Measurements from ENCODE around the gene MTF1.

The MTF1 gene

DNA sequence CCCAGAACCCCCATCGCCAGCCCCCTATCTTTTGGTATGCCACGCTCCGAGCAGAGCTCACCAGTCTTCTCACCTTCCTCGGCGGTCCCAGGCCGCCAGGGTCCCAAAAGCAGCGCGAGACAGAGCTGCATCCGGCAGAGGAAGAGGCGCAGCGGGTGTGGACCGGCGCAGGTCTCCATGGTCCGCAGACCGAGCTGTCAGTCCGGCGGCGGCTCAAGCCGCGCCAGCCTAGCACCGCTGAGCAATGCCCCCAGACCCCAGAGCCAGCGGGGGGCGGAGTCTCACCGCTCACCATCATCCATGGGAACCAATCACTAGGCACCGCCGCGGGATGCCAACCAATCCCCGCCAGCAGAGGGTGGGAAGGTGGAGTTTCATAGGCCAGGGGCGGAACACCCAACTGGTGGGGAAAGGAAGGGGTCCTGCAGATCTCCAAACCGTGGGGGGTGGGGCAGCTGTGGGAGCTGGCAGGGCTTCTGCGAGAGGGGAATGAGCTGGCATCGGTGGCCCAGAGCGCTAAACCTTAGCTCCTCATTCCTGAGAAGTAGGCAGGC lies 94.4 kb downstream of the MTF1 start, which contains the start of gene EPHA10:
EPHA10 (minus strand) TSS at position 233 of the 554 bp plus-strand sequence; CDS start at position 179, 54 bp downstream.
- Mint-ChIP-seq H3K4me3 (peak within 1 kb of the TSS; percentile 48), H3K27me3 (peaks cover 76% of the 10 kb centered on the region), H3K36me3 (ENCODE audit: low read depth) (no peaks in the 10 kb centered on the region), H3K27ac (no peak within 1 kb of the TSS), H3K9me3 (no peaks in the 10 kb centered on the region), H3K4me1 (ENCODE audit: low read depth) (peaks cover 8% of the 10 kb centered on the region)

GRCh38 chr1:37764414-37764825 lies 95.0 kb downstream of the MTF1 start:
- Mint-ChIP-seq H3K9me3 (no peaks in the 10 kb centered on the region), H3K4me3 (no peak overlapping the region), H3K4me1 (ENCODE audit: low read depth) (peaks cover 8% of the 10 kb centered on the region), H3K36me3 (ENCODE audit: low read depth) (no peaks in the 10 kb centered on the region), H3K27me3 (peaks cover 74% of the 10 kb centered on the region), H3K27ac (no peak overlapping the region)

DNA sequence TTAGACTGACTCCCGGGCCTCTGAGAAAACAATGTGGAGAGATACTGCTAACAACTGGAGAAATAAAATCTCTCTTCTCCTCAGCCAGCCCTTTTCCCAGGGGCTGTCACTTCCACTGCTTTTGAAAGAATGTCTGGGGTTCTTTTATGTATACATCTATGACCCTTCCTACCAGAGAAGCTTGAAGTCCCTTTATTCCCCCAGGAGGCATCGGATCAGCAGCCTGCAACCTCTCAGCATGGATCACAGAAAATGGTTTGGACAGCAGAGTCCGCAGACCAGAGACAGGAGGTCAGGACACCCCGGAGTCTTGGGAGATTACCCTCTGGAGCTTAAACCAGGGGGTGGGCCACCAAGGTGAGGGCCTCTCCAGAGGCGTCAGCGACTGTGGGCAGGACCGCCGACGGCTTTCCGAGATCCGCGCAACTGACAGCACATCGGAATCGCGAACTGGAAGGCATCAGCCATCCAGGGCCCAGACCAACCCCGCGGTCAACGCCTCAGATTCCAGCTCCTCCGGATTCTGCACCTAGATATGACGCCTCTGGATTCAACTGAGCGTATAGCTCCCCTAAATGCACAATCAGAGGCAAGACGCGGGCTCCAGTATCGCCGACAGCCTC lies 95.5 kb downstream of the MTF1 start:
- H3K9me3 Mint-ChIP-seq = no peaks in the 10 kb centered on the region
- peaks cover 8% of the 10 kb centered on the region for H3K4me1 Mint-ChIP-seq (ENCODE audit: low read depth)
- H3K27me3 Mint-ChIP-seq = peaks cover 68% of the 10 kb centered on the region
- H3K4me3 Mint-ChIP-seq = no peak overlapping the region
- H3K36me3 Mint-ChIP-seq (ENCODE audit: low read depth) = no peaks in the 10 kb centered on the region
- no peak overlapping the region for H3K27ac Mint-ChIP-seq

- Mint-ChIP-seq H3K27ac (no peak overlapping the region), H3K9me3 (no peaks in the 10 kb centered on the region), H3K4me3 (no peak overlapping the region)
Observed at GRCh38 chr1:37762516-37762915, 96.9 kb downstream of the MTF1 start.

DNA sequence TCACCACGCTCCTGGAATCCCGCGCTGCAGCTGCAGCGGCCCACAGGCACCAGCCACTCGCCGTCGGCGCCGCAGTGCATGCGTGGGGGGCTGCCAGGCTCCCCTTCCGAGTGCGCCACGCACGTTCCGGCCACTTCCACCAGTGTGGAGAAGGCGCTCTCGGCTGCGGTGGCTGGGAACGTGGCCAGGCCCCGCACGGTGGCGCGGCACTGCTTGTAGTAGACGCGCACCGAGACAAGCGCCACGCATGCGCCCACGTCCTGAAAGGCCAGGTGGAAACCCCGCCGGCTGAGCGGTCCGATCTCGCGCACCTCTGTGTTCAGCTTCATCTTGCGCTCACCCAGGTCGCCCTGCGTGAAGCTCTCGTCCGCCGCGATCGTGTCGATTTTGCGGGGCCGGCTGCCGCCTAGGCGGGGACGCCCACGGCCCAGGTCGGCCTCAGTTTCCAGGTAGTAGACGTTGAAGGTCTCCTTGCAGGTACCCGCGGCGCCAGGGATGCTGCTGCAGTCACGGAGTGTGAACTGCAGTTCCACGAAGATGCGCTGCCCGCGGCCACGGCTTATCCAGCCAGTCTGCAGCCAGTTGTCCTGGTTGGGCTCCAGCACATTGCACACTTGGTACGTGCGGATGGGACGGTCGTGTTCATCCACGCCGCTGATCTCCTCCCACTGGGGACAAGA lies 97.8 kb downstream of the MTF1 start:
- no peaks in the 10 kb centered on the region for H3K36me3 Mint-ChIP-seq (ENCODE audit: low read depth)
- no peaks in the 10 kb centered on the region for H3K9me3 Mint-ChIP-seq
- H3K4me1 Mint-ChIP-seq (ENCODE audit: low read depth) = peaks cover 8% of the 10 kb centered on the region
- peaks cover 47% of the 10 kb centered on the region for H3K27me3 Mint-ChIP-seq
- no peak overlapping the region for H3K27ac Mint-ChIP-seq
- H3K4me3 Mint-ChIP-seq = no peak overlapping the region

More at GRCh38 chr1:37762516-37762915, 96.9 kb downstream of the MTF1 start:
- Mint-ChIP-seq H3K4me1 (ENCODE audit: low read depth) (peaks cover 8% of the 10 kb centered on the region), H3K36me3 (ENCODE audit: low read depth) (no peaks in the 10 kb centered on the region), H3K27me3 (peaks cover 57% of the 10 kb centered on the region)

Data from stimulated activated naive CD8-positive, alpha-beta T cell treated with anti-CD3 and anti-CD28 coated beads, Interleukin-15, Interleukin-2, amounts not matched to agents 100 ng/mL and 50 ng/mL, for 24 hours (primary cell).